UCSD-AML1 (cell line): ENCODE results near the gene NALCN.

ENCODE experiments used
- DNase-seq: peaks from one replicate; lab custom pipeline; 2025; ENCODE audit not compliant: unreplicated experiment; lab: John Stamatoyannopoulos, UW

NALCN gene

GRCh38 chr13:101049166-101049850 is 367.0 kb downstream of the NALCN start:
- no peak for DNase-seq

DNA sequence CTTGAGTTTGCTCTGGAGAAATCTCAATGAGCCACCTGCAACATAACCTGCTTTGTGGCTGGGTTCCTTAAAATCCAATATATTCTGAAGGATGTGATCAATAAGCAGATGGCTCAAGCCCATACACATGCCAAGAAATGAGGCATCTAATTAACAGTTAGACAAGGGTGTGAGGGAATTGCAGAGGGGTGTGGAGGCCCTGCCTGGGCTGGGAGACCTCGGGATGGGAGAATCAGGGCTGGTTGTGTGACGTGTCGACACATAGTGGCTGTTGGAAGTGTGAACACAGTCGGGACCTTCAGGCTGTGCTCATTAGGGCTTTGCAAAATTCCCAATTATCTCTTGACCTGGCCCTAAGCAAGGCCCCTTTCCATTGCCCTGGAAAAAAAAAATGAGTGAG is 379.8 kb downstream of the NALCN start:
- no peak for DNase-seq

DNA sequence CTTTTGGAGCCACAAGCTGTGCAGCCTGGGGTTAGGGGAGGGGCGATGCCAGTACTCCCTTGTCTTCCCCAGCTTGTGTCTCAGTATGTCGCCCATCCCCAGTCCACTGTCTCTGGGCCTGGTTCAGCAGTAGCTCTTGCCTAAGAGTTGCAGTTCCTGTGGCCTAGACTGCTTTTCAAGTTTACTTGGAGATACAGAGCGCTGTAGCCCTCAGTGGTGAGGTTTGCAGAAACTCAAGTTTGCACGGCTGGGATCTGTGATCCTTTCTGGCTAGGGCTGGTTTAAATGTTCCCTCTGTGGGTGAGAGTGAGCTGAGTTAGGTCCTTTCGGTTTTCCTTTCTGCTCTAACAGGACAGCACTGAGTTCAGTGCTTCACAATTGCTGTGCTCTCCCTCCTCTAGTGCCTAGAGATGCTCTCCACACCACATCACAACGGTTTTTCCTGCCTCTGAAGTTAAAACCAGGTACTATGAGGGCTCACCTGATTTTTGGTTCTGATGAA is 381.1 kb downstream of the NALCN start:
- DNase-seq = no peak

- no peak for DNase-seq
Observed at GRCh38 chr13:101026736-101027398, 389.4 kb downstream of the NALCN start.

DNA sequence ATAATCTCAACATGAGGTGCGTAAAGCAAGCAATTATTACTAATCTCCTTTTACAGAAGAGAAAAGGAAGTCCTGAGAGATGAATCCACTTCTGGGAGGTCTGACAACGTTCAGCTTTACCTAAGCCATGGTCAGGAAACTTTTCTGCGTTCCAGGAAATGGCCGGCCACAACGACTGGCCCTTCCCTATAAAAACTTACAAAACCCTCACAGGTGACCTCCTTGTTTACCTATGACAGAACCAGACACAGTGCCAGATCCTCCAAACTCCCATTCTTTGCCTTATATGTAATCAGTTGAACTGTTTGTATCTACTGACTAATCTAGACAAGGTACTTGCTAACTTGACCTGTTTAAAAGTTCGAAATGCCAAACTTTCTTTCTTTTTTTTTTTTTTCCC is 390.0 kb downstream of the NALCN start:
- DNase-seq = no peak

DNA sequence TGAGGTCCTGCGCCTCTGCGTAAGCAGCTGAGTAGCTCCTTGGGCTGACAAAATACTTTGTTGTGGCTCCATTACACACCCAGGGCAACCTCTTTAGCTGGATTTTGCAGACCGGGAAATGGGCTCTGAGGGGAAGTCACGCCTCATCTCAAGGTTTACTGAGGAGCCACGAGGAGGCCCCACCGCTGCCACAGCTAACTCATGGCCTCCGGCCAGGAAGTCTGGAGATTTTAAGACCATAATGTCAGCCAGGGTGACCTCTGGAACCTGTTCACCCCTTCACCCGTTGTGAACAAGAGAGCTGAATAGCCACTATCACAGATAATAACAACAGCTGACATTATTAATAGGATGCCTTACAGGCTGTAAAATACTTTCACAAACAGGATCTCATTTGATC is 390.4 kb downstream of the NALCN start:
- DNase-seq = no peak

GRCh38 chr13:101025519-101025918 is 390.8 kb downstream of the NALCN start:
- no peak for DNase-seq

GRCh38 chr13:101019126-101019525 is 397.2 kb downstream of the NALCN start:
- DNase-seq = no peak

DNA sequence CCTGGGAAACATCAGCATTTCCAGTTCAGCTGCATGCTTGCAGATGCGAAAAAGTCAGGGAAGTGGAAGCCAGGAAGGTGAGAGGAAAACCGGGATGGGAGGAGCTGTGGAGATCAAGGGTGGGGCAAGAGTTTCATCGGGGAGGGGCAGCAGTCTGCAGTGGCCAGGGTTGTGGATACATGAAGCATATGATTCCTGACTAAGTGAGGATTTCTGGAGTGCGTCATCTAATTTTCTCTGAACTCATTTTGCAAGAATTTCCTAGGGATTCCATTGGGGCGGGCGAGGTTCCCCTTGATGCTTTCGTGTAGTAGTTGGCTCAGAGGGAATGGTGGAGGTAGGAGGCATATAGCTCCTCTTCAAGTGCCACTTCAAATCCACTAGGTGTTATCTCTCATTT is 397.6 kb downstream of the NALCN start:
- DNase-seq = no peak

- no peak for DNase-seq
Observed at GRCh38 chr13:101017123-101017872, 399.0 kb downstream of the NALCN start.

- DNase-seq = no peak
Observed at GRCh38 chr13:101016475-101016874, 399.8 kb downstream of the NALCN start.

- no peak for DNase-seq
Observed at GRCh38 chr13:101013245-101013644, 403.1 kb downstream of the NALCN start.

DNA sequence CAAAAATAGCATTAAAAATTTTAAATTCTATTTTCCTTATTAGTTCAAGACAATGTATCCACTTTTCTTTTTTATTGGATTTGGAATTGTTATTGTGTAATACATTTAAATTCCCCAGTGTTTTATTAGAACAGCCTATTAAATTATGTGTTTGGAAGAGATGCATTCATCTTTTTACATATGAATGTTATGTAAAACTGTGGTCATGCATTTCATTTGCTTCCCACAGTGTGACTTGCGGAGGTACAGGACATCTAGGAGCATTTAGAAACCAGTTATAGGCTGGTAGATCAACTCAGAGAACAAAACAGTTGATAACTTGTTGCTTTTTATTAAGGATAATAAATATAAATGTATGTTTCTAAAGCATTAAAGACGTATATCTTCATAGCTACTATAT is 406.2 kb downstream of the NALCN start:
- DNase-seq = no peak

- DNase-seq = no peak
Observed at GRCh38 chr13:101007245-101007644, 409.1 kb downstream of the NALCN start.
